Liver (tissue), 9 donors: ENCODE results near the gene GCNT3. TPM values are rescaled to one million over a fixed set of nuclear protein-coding genes. Genes with fewer than 3 reads are reported as not detected.

ENCODE experiments used
- DNase-seq: peaks from one replicate; pipeline ENCODE4 v3.0.0-alpha.2; 2017; ENCODE audit warnings: low spot score
- H3K27ac ChIP-seq, 2 donors: one replicate each; pipeline ENCODE4 v1.7.0; 2013; ENCODE audit warnings: inconsistent platforms in 2 of 2, low read length in 2 of 2, control low read depth in 1 of 2, low read depth in 1 of 2, mild to moderate bottlenecking in 1 of 2
- H3K27me3 ChIP-seq, 4 donors: one replicate each; pipeline versions ENCODE4 v1.6.1 to v1.7.0; 2013; ENCODE audit warnings: low read length in 3 of 4, inconsistent platforms in 1 of 4, mild to moderate bottlenecking in 1 of 4, moderate library complexity in 1 of 4; ENCODE audit not compliant: control insufficient read depth in 4 of 4, insufficient read depth in 4 of 4
- H3K36me3 ChIP-seq, 4 donors: one replicate each; pipeline versions ENCODE4 v1.6.1 to v1.7.0; 2013; ENCODE audit warnings: low read length in 3 of 4, mild to moderate bottlenecking in 3 of 4, low read depth in 1 of 4, moderate library complexity in 1 of 4; ENCODE audit not compliant: control insufficient read depth in 4 of 4, insufficient read depth in 3 of 4
- H3K4me1 ChIP-seq, 4 donors: one replicate each; pipeline versions ENCODE4 v1.6.1 to v1.7.0; 2013; ENCODE audit warnings: low read length in 3 of 4, mild to moderate bottlenecking in 3 of 4, moderate library complexity in 1 of 4; ENCODE audit not compliant: control insufficient read depth in 4 of 4, insufficient read depth in 4 of 4
- H3K4me3 ChIP-seq, 3 donors: one replicate each; pipeline versions ENCODE4 v1.6.1 to v1.7.0; 2013; ENCODE audit warnings: low read length in 3 of 3, control low read depth in 1 of 3, low read depth in 1 of 3, mild to moderate bottlenecking in 1 of 3
- H3K9ac ChIP-seq, 2 donors: one replicate each; pipeline ENCODE4 v1.7.0; 2013; ENCODE audit warnings: low read length in 2 of 2, mild to moderate bottlenecking in 2 of 2, moderate library complexity in 2 of 2, control low read depth in 1 of 2, low read depth in 1 of 2
- H3K9me3 ChIP-seq, 4 donors: one replicate each; pipeline versions ENCODE4 v1.6.1 to v1.7.0; 2013; ENCODE audit warnings: low read length in 3 of 4; ENCODE audit not compliant: control insufficient read depth in 4 of 4
- ATF3 ChIP-seq: IDR thresholded peaks from 2 replicates; pipeline ENCODE4 v1.6.1; 2016; ENCODE audit warnings: antibody characterized with exemption
- EGR1 ChIP-seq, 2 donors: IDR thresholded peaks; 2 replicates each; pipeline ENCODE4 v1.6.1; 2016 to 2018; ENCODE audit warnings: antibody characterized with exemption in 2 of 2, low read depth in 2 of 2
- FOXA1 ChIP-seq: IDR thresholded peaks from 2 replicates; pipeline ENCODE4 v1.6.1; 2016; ENCODE audit warnings: antibody characterized with exemption
- FOXA2 ChIP-seq: IDR thresholded peaks from 2 replicates; pipeline ENCODE4 v1.6.1; 2016; ENCODE audit warnings: antibody characterized with exemption
- GABPA ChIP-seq, 2 donors: IDR thresholded peaks in 1 of 2; conservative IDR thresholded peaks in 1 of 2; 2 replicates each; pipeline ENCODE4 v1.6.1; 2016; ENCODE audit warnings: antibody characterized with exemption in 2 of 2, mild to moderate bottlenecking in 1 of 2, moderate library complexity in 1 of 2
- HNF4A ChIP-seq, 2 donors: conservative IDR thresholded peaks; 2 replicates each; pipeline ENCODE4 v1.6.1; 2016; ENCODE audit warnings: antibody characterized with exemption in 2 of 2, mild to moderate bottlenecking in 2 of 2
- JUND ChIP-seq, 2 donors: IDR thresholded peaks; 2 replicates each; pipeline ENCODE4 v1.6.1; 2016; ENCODE audit warnings: antibody characterized with exemption in 2 of 2
- MAX ChIP-seq: IDR thresholded peaks from 2 replicates; pipeline ENCODE4 v1.6.1; 2016; ENCODE audit warnings: antibody characterized with exemption
- NR2F2 ChIP-seq: IDR thresholded peaks from 2 replicates; pipeline ENCODE4 v1.6.1; 2016; ENCODE audit warnings: antibody characterized with exemption
- RAD21 ChIP-seq, 2 donors: IDR thresholded peaks; 2 replicates each; pipeline ENCODE4 v1.6.1; 2016; ENCODE audit warnings: antibody characterized with exemption in 2 of 2, mild to moderate bottlenecking in 2 of 2
- RXRA ChIP-seq, 2 donors: IDR thresholded peaks; 2 replicates each; pipeline ENCODE4 v1.6.1; 2017 to 2018; ENCODE audit warnings: antibody characterized with exemption in 2 of 2, mild to moderate bottlenecking in 1 of 2
- SP1 ChIP-seq: IDR thresholded peaks from 2 replicates; pipeline ENCODE4 v1.6.1; 2018; ENCODE audit warnings: antibody characterized with exemption, mild to moderate bottlenecking
- TAF1 ChIP-seq: conservative IDR thresholded peaks from 2 replicates; pipeline ENCODE4 v1.6.1; 2016; ENCODE audit warnings: antibody characterized with exemption, mild to moderate bottlenecking
- ZBTB33 ChIP-seq: IDR thresholded peaks from 2 replicates; pipeline ENCODE4 v1.6.1; 2016; ENCODE audit warnings: antibody characterized with exemption
- WGBS: extraction: QIAGEN DNeasy Blood & Tissue Kit; methylation state at CpG from one replicate; pipeline ENCODE4 v1.1.7; 2013; 5-methylcytosine and 5-hydroxymethylcytosine counted together
- polyA plus RNA-seq, 2 donors: library from polyadenylated mRNA; stranded (reverse) in 1 of 2; unstranded in 1 of 2; fragments of 200-250 nt in 1 of 2; fragments of >200 nt in 1 of 2; fragmentation: Nextera tagmentation in 1 of 2; extraction: Ambion mirVana in 1 of 2; gene quantifications; one replicate each; pipeline versions ENCODE4 v1.2.1 to v1.2.3, GENCODE V29; 2013 to 2015
- total RNA-seq, 2 donors: library from RNA; depleted of rRNA; stranded (reverse); fragments of >200 nt; gene quantifications; one replicate each; pipeline ENCODE4 v1.2.3, GENCODE V29; 2014
- donor health status: healthy.
- donor health status: healthy.
- donor health status: healthy.
- donor health status: healthy.
- donor health status: healthy.

The GCNT3 gene
- total and polyA plus RNA-seq, 4 donors = 0.14 to 0.37 TPM; not detected in 2

GRCh38 chr15:59657635-59658125, 46.1 kb downstream of the GCNT3 start:
- Histone ChIP-seq H3K4me1 (peaks cover 9 to 37% (median 29%) of the 10 kb centered on the region in 4 donors), H3K4me3 (peak overlapping the region; percentile 24 to 94 (median 81)), H3K36me3 (peaks cover 0 to 11% (median 3%) of the 10 kb centered on the region in 4 donors), H3K9ac (peak overlapping the region in 1 of 2 donors; percentile 42), H3K27me3 (no peaks in the 10 kb centered on the region), H3K9me3 (no peaks in the 10 kb centered on the region), H3K27ac (peak overlapping the region; percentile 36 to 75)
- WGBS = 44% methylated on average over 23 of the region's 23 CpGs
- no peak for DNase-seq
- TF ChIP-seq GABPA (IDR thresholded peaks at IDR 0.05 in 1 of 2, conservative IDR thresholded peaks at IDR 0.05 in 1 of 2) = peak in 1 of 2 donors; percentile 1
- no peak for TF ChIP-seq RAD21 (IDR thresholded peaks at IDR 0.05)
- no peak for TF ChIP-seq EGR1 (IDR thresholded peaks at IDR 0.05; ENCODE audit: low read depth in 2 of 2)
- peak; percentile 5 for TF ChIP-seq TAF1
- peak in 1 of 2 donors; percentile 8 for TF ChIP-seq JUND (IDR thresholded peaks at IDR 0.05)

- Histone ChIP-seq H3K36me3 (peaks cover 2 to 19% (median 10%) of the 10 kb centered on the region in 4 donors), H3K27ac (peak overlapping the region; percentile 41 to 51), H3K9ac (no peak overlapping the region), H3K9me3 (no peaks in the 10 kb centered on the region), H3K4me3 (no peak overlapping the region), H3K27me3 (no peaks in the 10 kb centered on the region), H3K4me1 (peaks cover 9 to 37% (median 29%) of the 10 kb centered on the region in 4 donors)
- no peak for DNase-seq
- 19% methylated on average over 1 of the region's 1 CpG for WGBS
- TF ChIP-seq RXRA (IDR thresholded peaks at IDR 0.05) (peak in 1 of 2 donors; percentile 40), HNF4A (conservative IDR thresholded peaks at IDR 0.05) (peak; percentile 61 to 70), ZBTB33 (no peak), FOXA2 (peak; percentile 61), FOXA1 (peak; percentile 20), SP1 (peak; percentile 28)
These were observed 47.8 kb downstream of the GCNT3 start for GRCh38 chr15:59659366-59659765.

GRCh38 chr15:59662260-59662659, 50.7 kb downstream of the GCNT3 start:
- H3K36me3 ChIP-seq = peaks cover 2 to 28% (median 15%) of the 10 kb centered on the region in 4 donors
- peaks cover 3 to 19% (median 16%) of the 10 kb centered on the region in 4 donors for H3K4me1 ChIP-seq
- WGBS = 32% methylated on average over 1 of the region's 1 CpG
- no peaks in the 10 kb centered on the region for H3K27me3 ChIP-seq
- no peaks in the 10 kb centered on the region for H3K9me3 ChIP-seq
- TF ChIP-seq RAD21 (IDR thresholded peaks at IDR 0.05) = no peak
- TF ChIP-seq JUND (IDR thresholded peaks at IDR 0.05) = no peak
- no peak for TF ChIP-seq SP1
- TF ChIP-seq GABPA (IDR thresholded peaks at IDR 0.05 in 1 of 2, conservative IDR thresholded peaks at IDR 0.05 in 1 of 2) = no peak
- no peak overlapping the region for H3K4me3 ChIP-seq
- H3K27ac ChIP-seq = no peak overlapping the region
- no peak for DNase-seq
- H3K9ac ChIP-seq = no peak overlapping the region

GRCh38 chr15:59668556-59668955, 57.0 kb downstream of the GCNT3 start:
- WGBS = 90% methylated on average over 8 of the region's 8 CpGs
- H3K4me1 ChIP-seq = no peaks in the 10 kb centered on the region
- H3K27me3 ChIP-seq = no peaks in the 10 kb centered on the region
- no peak for DNase-seq
- no peak overlapping the region for H3K9ac ChIP-seq
- H3K9me3 ChIP-seq = no peaks in the 10 kb centered on the region
- TF ChIP-seq GABPA (IDR thresholded peaks at IDR 0.05 in 1 of 2, conservative IDR thresholded peaks at IDR 0.05 in 1 of 2) = no peak
- TF ChIP-seq JUND (IDR thresholded peaks at IDR 0.05) = no peak
- TF ChIP-seq FOXA1 = no peak
- TF ChIP-seq HNF4A (conservative IDR thresholded peaks at IDR 0.05) = no peak
- no peak for TF ChIP-seq NR2F2
- TF ChIP-seq FOXA2 = no peak
- no peak for TF ChIP-seq EGR1 (IDR thresholded peaks at IDR 0.05; ENCODE audit: low read depth in 2 of 2)
- TF ChIP-seq MAX = no peak
- TF ChIP-seq ATF3 = no peak
- TF ChIP-seq ZBTB33 = no peak
- H3K4me3 ChIP-seq = no peak overlapping the region
- no peak overlapping the region for H3K27ac ChIP-seq
- peaks cover 8 to 60% (median 56%) of the 10 kb centered on the region in 4 donors for H3K36me3 ChIP-seq
